Left ventricle myocardium inferior (tissue), 1 donor: ENCODE measurements around the gene PPP1R1B. TPM values are rescaled to one million over a fixed set of nuclear protein-coding genes. Genes with fewer than 3 reads are reported as not detected.

Experiments used
- DNase-seq: peaks from one replicate; pipeline ENCODE4 v3.0.0-alpha.2; 2020
- H3K27ac ChIP-seq: fragments of 200-600 bp; replicated peaks from 2 replicates; pipeline ENCODE4 v1.8.0; 2021
- H3K27me3 ChIP-seq: fragments of 200-600 bp; 2 replicates; pipeline ENCODE4 v1.8.0; 2021; ENCODE audit warnings: low read depth
- H3K36me3 ChIP-seq: fragments of 200-600 bp; 2 replicates; pipeline ENCODE4 v1.8.0; 2021
- H3K4me1 ChIP-seq: fragments of 200-600 bp; 2 replicates; pipeline ENCODE4 v1.8.0; 2021
- H3K4me3 ChIP-seq: fragments of 200-600 bp; 2 replicates; pipeline ENCODE4 v1.8.0; 2021; ENCODE audit warnings: mild to moderate bottlenecking, moderate library complexity
- H3K9me3 ChIP-seq: fragments of 200-600 bp; replicated peaks from 2 replicates; pipeline ENCODE4 v1.8.0; 2021
- intact Hi-C: fragments of 100-400 bp; cut with micrococcal nuclease; formaldehyde crosslinking; loops from one replicate; pipeline ENCODE4 v1.11.0; 2022
- total RNA-seq: library from RNA; stranded (reverse); fragmentation: NEBNext Ultra II Directional; extraction: Animal tissue kit (Norgen Biotek cat#: 25700); gene quantifications from one replicate; pipeline ENCODE4 v1.2.1, GENCODE V29; 2021
- TF ChIP-seq, protein P1 (sequence below): fragments of 200-600 bp; IDR thresholded peaks from 2 replicates; pipeline ENCODE4 v1.8.0; 2021; ENCODE audit warnings: antibody characterized with exemption, mild to moderate bottlenecking, borderline replicate concordance
- donor health status: DM: no; HTN: yes; CAD: no; lungs with severe emphysema.

The PPP1R1B gene
- total RNA-seq, 1 donor from 2014 or later: 0.36 TPM

DNA sequence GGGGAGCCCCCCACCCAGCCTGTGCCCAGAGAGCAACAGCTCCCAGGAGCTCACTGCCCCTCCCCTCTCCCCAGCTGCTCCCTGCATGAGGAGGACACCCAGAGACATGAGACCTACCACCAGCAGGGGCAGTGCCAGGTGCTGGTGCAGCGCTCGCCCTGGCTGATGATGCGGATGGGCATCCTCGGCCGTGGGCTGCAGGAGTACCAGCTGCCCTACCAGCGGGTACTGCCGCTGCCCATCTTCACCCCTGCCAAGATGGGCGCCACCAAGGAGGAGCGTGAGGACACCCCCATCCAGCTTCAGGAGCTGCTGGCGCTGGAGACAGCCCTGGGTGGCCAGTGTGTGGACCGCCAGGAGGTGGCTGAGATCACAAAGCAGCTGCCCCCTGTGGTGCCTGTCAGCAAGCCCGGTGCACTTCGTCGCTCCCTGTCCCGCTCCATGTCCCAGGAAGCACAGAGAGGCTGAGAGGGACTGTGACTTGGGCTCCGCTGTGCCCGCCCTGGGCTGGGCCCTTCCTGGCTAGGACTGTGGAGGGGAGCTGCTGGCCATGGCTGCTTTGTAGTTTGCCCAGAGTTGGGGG lies 39.0 kb downstream of the PPP1R1B start:
- TF ChIP-seq, protein P1, sequence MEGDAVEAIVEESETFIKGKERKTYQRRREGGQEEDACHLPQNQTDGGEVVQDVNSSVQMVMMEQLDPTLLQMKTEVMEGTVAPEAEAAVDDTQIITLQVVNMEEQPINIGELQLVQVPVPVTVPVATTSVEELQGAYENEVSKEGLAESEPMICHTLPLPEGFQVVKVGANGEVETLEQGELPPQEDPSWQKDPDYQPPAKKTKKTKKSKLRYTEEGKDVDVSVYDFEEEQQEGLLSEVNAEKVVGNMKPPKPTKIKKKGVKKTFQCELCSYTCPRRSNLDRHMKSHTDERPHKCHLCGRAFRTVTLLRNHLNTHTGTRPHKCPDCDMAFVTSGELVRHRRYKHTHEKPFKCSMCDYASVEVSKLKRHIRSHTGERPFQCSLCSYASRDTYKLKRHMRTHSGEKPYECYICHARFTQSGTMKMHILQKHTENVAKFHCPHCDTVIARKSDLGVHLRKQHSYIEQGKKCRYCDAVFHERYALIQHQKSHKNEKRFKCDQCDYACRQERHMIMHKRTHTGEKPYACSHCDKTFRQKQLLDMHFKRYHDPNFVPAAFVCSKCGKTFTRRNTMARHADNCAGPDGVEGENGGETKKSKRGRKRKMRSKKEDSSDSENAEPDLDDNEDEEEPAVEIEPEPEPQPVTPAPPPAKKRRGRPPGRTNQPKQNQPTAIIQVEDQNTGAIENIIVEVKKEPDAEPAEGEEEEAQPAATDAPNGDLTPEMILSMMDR: peak; percentile 17
- DNase-seq: no peak
- H3K27ac ChIP-seq: peak overlapping the region; percentile 97
- peaks cover 97% of the 10 kb centered on the region for H3K4me1 ChIP-seq
- peak overlapping the region; percentile 76 for H3K4me3 ChIP-seq
- peaks cover 2% of the 10 kb centered on the region for H3K36me3 ChIP-seq
- intact Hi-C loops: no loop called here
- peaks cover 42% of the 10 kb centered on the region for H3K27me3 ChIP-seq
- no peaks in the 10 kb centered on the region for H3K9me3 ChIP-seq

- peaks cover 97% of the 10 kb centered on the region for H3K4me1 ChIP-seq
- H3K36me3 ChIP-seq: no peaks in the 10 kb centered on the region
- intact Hi-C loops: no loop called here
- H3K9me3 ChIP-seq: no peaks in the 10 kb centered on the region
- TF ChIP-seq, protein P1: no peak
- peaks cover 42% of the 10 kb centered on the region for H3K27me3 ChIP-seq
- DNase-seq: peak; percentile 32
- peak overlapping the region; percentile 97 for H3K27ac ChIP-seq
- H3K4me3 ChIP-seq: peak overlapping the region; percentile 76
These were observed 39.5 kb downstream of the PPP1R1B start for GRCh38 chr17:39666231-39666600.

- TF ChIP-seq, protein P1: no peak
- peak overlapping the region; percentile 76 for H3K4me3 ChIP-seq
- peaks cover 42% of the 10 kb centered on the region for H3K27me3 ChIP-seq
- DNase-seq: peak; percentile 85
- peak overlapping the region; percentile 97 for H3K27ac ChIP-seq
- intact Hi-C loops: no loop called here
- H3K9me3 ChIP-seq: no peaks in the 10 kb centered on the region
- no peaks in the 10 kb centered on the region for H3K36me3 ChIP-seq
- H3K4me1 ChIP-seq: peaks cover 97% of the 10 kb centered on the region
These were observed 40.0 kb downstream of the PPP1R1B start for GRCh38 chr17:39666601-39667261.

GRCh38 chr17:39667262-39667944 lies 40.7 kb downstream of the PPP1R1B start:
- DNase-seq: peak; percentile 66
- Histone ChIP-seq H3K9me3 (no peaks in the 10 kb centered on the region), H3K27ac (peak overlapping the region; percentile 97), H3K4me1 (peaks cover 97% of the 10 kb centered on the region), H3K4me3 (peak overlapping the region; percentile 76), H3K27me3 (peaks cover 42% of the 10 kb centered on the region), H3K36me3 (no peaks in the 10 kb centered on the region)
- intact Hi-C loops: no loop called here
- TF ChIP-seq, protein P1: no peak

GRCh38 chr17:39667945-39668924 lies 41.5 kb downstream of the PPP1R1B start, which contains the start of gene PNMT:
Gene PNMT, plus strand, starts transcription at chr17:39668453. Its CDS starts 23 bp downstream, at chr17:39668476.
- H3K4me3 ChIP-seq: peak within 1 kb of the TSS; percentile 76
- TF ChIP-seq, protein P1: peak; percentile 79
- H3K27ac ChIP-seq: peak within 1 kb of the TSS; percentile 97
- H3K36me3 ChIP-seq: no peaks in the 10 kb centered on the region
- H3K27me3 ChIP-seq: peaks cover 42% of the 10 kb centered on the region
- DNase-seq: peak; percentile 79
- H3K9me3 ChIP-seq: no peaks in the 10 kb centered on the region
- peaks cover 95% of the 10 kb centered on the region for H3K4me1 ChIP-seq
- intact Hi-C loops: no loop called here
